ENCODE measurements around the gene GIT2. TPM values are rescaled to one million over a fixed set of nuclear protein-coding genes. Genes with fewer than 3 reads are reported as not detected.
"Not testable (repeated sequence)": the region's sequence is repeated elsewhere in the genome, so short reads cannot be mapped to it uniquely, and the experiment has no call there.

GIT2 gene
- total RNA-seq, 4 donors from 2014 or later = 28.7 to 46.5 (median 36.2) TPM

DNA sequence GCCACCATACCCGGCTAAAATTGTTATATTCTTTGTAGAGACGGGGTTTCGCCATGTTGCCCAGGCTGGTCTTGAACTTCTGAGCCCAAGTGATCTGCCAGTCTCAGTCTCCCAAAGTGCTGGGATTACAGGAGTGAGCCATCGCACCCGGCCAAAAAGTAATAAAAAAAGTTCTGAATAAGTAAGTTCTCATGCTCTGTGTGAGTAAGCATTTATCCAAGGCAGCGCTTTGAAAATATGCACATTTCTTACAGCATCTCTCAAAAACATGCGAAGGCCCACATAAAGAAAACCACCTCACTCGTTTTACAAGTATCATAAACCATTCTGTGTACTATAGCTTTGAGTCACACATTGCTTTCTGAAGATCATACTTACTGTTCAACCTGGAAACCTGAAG is 8.6 kb downstream of the GIT2 start:
- Histone ChIP-seq H3K9me3 (no peaks in the 10 kb centered on the region), H3K36me3 (peaks cover 28 to 90% (median 74%) of the 10 kb centered on the region in 4 donors), H3K4me3 (no peak overlapping the region), H3K27me3 (no peaks in the 10 kb centered on the region), H3K27ac (replicated peaks in 1 of 4) (no peak overlapping the region), H3K4me1 (peaks cover 9 to 27% (median 23%) of the 10 kb centered on the region in 4 donors)
- no peak for TF ChIP-seq POLR2AphosphoS5 (IDR thresholded peaks at IDR 0.05)
- no peak for TF ChIP-seq POLR2A (IDR thresholded peaks at IDR 0.05; ENCODE audit: low read depth)
- TF ChIP-seq EP300 (IDR thresholded peaks at IDR 0.05) = no peak
- TF ChIP-seq, protein P1, sequence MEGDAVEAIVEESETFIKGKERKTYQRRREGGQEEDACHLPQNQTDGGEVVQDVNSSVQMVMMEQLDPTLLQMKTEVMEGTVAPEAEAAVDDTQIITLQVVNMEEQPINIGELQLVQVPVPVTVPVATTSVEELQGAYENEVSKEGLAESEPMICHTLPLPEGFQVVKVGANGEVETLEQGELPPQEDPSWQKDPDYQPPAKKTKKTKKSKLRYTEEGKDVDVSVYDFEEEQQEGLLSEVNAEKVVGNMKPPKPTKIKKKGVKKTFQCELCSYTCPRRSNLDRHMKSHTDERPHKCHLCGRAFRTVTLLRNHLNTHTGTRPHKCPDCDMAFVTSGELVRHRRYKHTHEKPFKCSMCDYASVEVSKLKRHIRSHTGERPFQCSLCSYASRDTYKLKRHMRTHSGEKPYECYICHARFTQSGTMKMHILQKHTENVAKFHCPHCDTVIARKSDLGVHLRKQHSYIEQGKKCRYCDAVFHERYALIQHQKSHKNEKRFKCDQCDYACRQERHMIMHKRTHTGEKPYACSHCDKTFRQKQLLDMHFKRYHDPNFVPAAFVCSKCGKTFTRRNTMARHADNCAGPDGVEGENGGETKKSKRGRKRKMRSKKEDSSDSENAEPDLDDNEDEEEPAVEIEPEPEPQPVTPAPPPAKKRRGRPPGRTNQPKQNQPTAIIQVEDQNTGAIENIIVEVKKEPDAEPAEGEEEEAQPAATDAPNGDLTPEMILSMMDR (IDR thresholded peaks at IDR 0.05) = no peak
- DNase-seq (ENCODE audit: extremely low spot score) = no peak
- WGBS = 94% methylated on average over 8 of the region's 8 CpGs
- intact Hi-C loops (cut with DNase I) = no loop called here

DNA sequence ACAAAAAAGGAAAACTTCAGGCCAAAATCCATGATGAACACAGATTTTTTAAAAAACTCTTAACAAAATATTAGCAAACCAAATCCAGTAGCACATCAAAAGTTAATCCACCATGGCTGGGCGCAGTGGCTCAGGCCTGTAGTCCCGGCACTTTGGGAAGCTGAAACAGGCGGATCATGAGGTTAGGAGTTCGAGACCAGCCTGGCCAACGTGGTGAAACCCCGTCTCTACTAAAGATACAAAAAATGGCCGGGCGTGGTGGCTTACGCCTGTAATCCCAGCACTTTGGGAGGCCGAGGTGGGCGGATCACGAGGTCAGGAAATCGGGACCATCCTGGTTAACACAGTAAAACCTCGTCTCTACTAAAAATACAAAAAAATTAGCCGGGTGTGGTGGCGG is 9.9 kb downstream of the GIT2 start:
- intact Hi-C loops (cut with DNase I); H3K27ac ChIP-seq (replicated peaks in 1 of 4); H3K27me3 ChIP-seq; H3K4me3 ChIP-seq; H3K9me3 ChIP-seq; DNase-seq (ENCODE audit: extremely low spot score): not testable (repeated sequence)
- 99% methylated on average over 16 of the region's 16 CpGs for WGBS
- peaks cover 9 to 21% (median 19%) of the 10 kb centered on the region in 4 donors for H3K4me1 ChIP-seq
- H3K36me3 ChIP-seq = peaks cover 40 to 97% (median 86%) of the 10 kb centered on the region in 4 donors

DNA sequence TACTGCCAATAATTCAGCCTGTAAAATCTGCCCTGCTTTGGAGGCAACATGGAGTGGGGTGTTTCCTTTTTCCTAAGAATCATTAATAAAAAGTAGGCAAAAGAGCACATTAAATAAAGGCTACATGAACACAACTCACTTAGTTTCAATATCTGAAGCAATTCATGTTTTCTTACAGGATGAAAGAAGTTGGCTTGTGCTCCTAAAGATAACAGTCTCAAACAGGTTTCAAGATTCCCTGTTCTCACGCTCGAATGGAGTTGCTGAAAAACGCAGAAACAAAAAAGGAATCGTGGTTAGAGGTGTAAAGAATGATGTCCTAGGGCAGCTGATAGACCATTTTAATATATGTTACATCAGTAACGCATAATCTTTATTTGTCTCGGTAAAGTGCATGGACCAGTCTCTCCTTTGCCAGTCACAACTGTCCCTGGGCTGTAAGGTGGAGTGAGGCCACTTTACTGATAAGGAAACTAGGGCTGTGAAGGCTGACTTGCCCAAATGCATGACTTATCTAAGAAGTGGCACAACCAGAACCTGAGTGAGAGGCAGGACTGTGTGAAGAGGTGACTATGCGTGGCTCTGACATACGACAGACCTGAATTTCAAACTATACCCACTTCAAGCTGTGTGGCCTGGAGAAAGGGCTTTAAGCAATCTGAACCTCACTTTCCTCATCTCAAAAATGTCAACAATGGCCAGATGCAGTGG is 12.6 kb downstream of the GIT2 start:
- H3K27ac ChIP-seq (replicated peaks in 1 of 4) = no peak overlapping the region
- 95% methylated on average over 8 of the region's 8 CpGs for WGBS
- no peak for DNase-seq (ENCODE audit: extremely low spot score)
- TF ChIP-seq, protein P1 (IDR thresholded peaks at IDR 0.05) = no peak
- no peak for TF ChIP-seq POLR2AphosphoS5 (IDR thresholded peaks at IDR 0.05)
- no peak for TF ChIP-seq POLR2A (IDR thresholded peaks at IDR 0.05; ENCODE audit: low read depth)
- no peak for TF ChIP-seq EP300 (IDR thresholded peaks at IDR 0.05)
- no peak overlapping the region for H3K4me3 ChIP-seq
- no peaks in the 10 kb centered on the region for H3K9me3 ChIP-seq
- H3K4me1 ChIP-seq = no peaks in the 10 kb centered on the region
- no peaks in the 10 kb centered on the region for H3K27me3 ChIP-seq
- peaks cover 67 to 100% (median 95%) of the 10 kb centered on the region in 4 donors for H3K36me3 ChIP-seq
- intact Hi-C loops (cut with DNase I) = no loop called here

DNA sequence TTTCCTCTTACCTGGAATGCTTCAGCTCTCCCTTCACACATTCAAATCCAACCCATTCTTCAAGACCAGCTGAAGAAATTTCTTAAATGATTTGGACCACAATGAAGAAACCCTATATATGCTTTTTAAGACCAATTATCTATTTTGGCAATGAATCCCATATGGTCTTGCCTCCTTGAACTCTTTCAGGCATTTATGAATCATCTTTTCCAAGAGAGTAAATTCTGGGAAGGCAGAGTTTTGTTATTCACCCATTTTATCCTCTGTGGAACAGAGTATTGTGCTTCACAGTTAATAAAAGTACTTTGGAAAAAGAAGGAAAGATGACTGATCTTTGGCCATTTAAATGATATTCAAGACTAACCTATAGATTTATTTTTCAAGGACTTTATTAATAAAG is 14.0 kb downstream of the GIT2 start:
- no peak overlapping the region for H3K4me3 ChIP-seq
- H3K4me1 ChIP-seq = no peaks in the 10 kb centered on the region
- H3K9me3 ChIP-seq = no peaks in the 10 kb centered on the region
- DNase-seq (ENCODE audit: extremely low spot score) = no peak
- H3K27ac ChIP-seq (replicated peaks in 1 of 4) = no peak overlapping the region
- peaks cover 65 to 100% (median 96%) of the 10 kb centered on the region in 4 donors for H3K36me3 ChIP-seq
- intact Hi-C loops (cut with DNase I) = no loop called here
- no peaks in the 10 kb centered on the region for H3K27me3 ChIP-seq
- TF ChIP-seq, protein P1 (IDR thresholded peaks at IDR 0.05) = no peak
- TF ChIP-seq POLR2AphosphoS5 (IDR thresholded peaks at IDR 0.05) = no peak
- TF ChIP-seq POLR2A (IDR thresholded peaks at IDR 0.05; ENCODE audit: low read depth) = no peak

DNA sequence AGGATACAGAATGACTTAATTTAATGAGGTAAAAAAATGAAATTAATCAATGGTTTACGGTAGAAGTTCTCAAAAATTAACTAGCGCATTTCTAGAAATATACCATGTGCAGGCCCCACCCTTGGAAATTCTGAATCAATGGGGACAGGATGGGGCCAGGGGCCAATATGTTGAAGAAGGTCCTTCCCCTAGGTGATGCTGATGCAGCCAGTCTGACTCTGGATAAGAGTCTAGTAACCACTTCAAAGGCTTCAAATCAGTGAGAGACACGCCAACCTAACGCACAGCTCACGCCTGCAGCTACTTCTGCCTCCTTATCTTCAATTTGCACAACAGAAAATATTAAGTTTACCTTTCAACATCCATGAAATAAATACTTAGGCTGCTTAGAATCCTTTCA is 14.9 kb downstream of the GIT2 start:
- H3K36me3 ChIP-seq = peaks cover 68 to 100% (median 96%) of the 10 kb centered on the region in 4 donors
- H3K9me3 ChIP-seq = no peaks in the 10 kb centered on the region
- H3K27ac ChIP-seq (replicated peaks in 1 of 4) = no peak overlapping the region
- no peak overlapping the region for H3K4me3 ChIP-seq
- DNase-seq (ENCODE audit: extremely low spot score) = no peak
- no peaks in the 10 kb centered on the region for H3K4me1 ChIP-seq
- no peaks in the 10 kb centered on the region for H3K27me3 ChIP-seq
- TF ChIP-seq POLR2A (IDR thresholded peaks at IDR 0.05; ENCODE audit: low read depth) (no peak), EP300 (IDR thresholded peaks at IDR 0.05) (no peak), POLR2AphosphoS5 (IDR thresholded peaks at IDR 0.05) (no peak)
- TF ChIP-seq, protein P1 (IDR thresholded peaks at IDR 0.05) = no peak
- 97% methylated on average over 5 of the region's 5 CpGs for WGBS
- intact Hi-C loops (cut with DNase I) = no loop called here

All from esophagus muscularis mucosa (tissue), 4 donors.